ENCODE measurements around the gene DLGAP1.

DLGAP1 gene

GRCh38 chr18:4236940-4237663 is 218.0 kb downstream of the DLGAP1 start:
- DNase-seq = no peak

- DNase-seq = no peak
These were observed 221.6 kb downstream of the DLGAP1 start for GRCh38 chr18:4233468-4233867.

GRCh38 chr18:4232656-4233055 is 222.5 kb downstream of the DLGAP1 start:
- DNase-seq = no peak

GRCh38 chr18:4231260-4231659 is 223.8 kb downstream of the DLGAP1 start:
- no peak for DNase-seq

GRCh38 chr18:4230450-4231168 is 224.5 kb downstream of the DLGAP1 start:
- no peak for DNase-seq

GRCh38 chr18:4224031-4224704 is 230.9 kb downstream of the DLGAP1 start:
- DNase-seq = no peak

- DNase-seq = no peak
These were observed 243.8 kb downstream of the DLGAP1 start for GRCh38 chr18:4211111-4211837.

- no peak for DNase-seq
These were observed 246.7 kb downstream of the DLGAP1 start for GRCh38 chr18:4208366-4208765.

- no peak for DNase-seq
These were observed 247.6 kb downstream of the DLGAP1 start for GRCh38 chr18:4207383-4207985.

- DNase-seq = no peak
These were observed 250.7 kb downstream of the DLGAP1 start for GRCh38 chr18:4204438-4204720.

- no peak for DNase-seq
These were observed 251.3 kb downstream of the DLGAP1 start for GRCh38 chr18:4203568-4204437.

GRCh38 chr18:4200399-4200798 is 254.7 kb downstream of the DLGAP1 start:
- no peak for DNase-seq

- no peak for DNase-seq
These were observed 256.2 kb downstream of the DLGAP1 start for GRCh38 chr18:4198956-4199355.

- DNase-seq = no peak
These were observed 258.8 kb downstream of the DLGAP1 start for GRCh38 chr18:4196351-4196750.

- DNase-seq = no peak
These were observed 262.0 kb downstream of the DLGAP1 start for GRCh38 chr18:4193086-4193485.

GRCh38 chr18:4181882-4182568 is 273.1 kb downstream of the DLGAP1 start:
- DNase-seq = no peak

GRCh38 chr18:4181086-4181485 is 274.0 kb downstream of the DLGAP1 start:
- no peak for DNase-seq

GRCh38 chr18:4172196-4173100 is 282.7 kb downstream of the DLGAP1 start:
- no peak for DNase-seq

- DNase-seq = no peak
These were observed 297.8 kb downstream of the DLGAP1 start for GRCh38 chr18:4157352-4157751.

- DNase-seq = no peak
These were observed 308.3 kb downstream of the DLGAP1 start for GRCh38 chr18:4146797-4147196.
